GM18909 (cell line): Measurements from ENCODE around the gene TCF25.

Source experiments
- ATAC-seq: cut with Tn5 transposase; IDR thresholded peaks from one replicate; pipeline ENCODE4 v1.9.1; 2021; ENCODE audit warnings: mild to moderate bottlenecking; ENCODE audit not compliant: unreplicated experiment, poor library complexity

TCF25 gene

DNA sequence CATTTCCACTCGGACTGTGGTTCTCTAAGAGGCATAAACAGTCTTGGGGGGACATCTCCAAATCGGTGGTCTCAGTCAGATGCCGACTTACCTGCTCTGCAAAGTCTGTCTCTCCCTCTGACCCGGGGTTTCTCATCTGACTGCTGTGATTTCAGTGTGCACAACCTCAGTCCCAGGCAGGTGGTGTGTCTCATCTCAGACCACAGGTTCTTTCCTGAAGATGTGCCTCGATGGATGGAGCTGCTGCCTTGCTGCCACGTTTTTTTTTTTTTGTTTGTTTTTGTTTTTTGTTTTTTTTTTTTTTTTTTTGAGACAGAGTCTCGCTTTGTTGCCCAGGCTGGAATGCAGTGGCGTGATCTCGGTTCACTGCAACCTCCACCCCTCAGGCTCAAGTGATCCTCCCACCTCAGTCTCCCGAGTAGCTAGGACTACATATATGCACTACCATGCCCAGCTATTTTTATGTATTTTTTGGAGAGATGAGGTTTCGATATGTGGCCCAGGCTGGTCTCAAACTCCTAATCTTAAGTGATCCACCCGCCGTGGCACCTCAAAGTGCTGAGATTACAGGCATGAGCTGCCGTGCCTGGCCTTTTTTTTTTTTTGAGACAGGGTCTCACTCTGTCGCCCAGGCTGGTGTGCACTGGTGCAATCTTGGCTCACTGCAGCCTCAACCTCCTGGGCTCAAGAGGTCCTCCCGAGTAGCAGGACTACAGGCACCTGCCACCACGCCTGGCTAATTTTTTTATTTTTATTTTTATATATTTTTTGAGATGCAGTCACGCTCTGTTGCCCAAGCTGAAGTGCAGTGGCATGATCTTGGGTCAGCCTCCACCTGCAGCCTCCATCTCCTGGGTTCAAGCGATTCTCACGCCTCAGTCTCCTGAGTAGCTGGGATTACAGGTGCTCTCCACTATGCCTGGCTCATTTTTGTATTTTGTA lies 29.7 kb upstream of the TCF25 start:
- no peak for ATAC-seq

- ATAC-seq = no peak
Measured at GRCh38 chr16:89844739-89845339, 28.6 kb upstream of the TCF25 start.

DNA sequence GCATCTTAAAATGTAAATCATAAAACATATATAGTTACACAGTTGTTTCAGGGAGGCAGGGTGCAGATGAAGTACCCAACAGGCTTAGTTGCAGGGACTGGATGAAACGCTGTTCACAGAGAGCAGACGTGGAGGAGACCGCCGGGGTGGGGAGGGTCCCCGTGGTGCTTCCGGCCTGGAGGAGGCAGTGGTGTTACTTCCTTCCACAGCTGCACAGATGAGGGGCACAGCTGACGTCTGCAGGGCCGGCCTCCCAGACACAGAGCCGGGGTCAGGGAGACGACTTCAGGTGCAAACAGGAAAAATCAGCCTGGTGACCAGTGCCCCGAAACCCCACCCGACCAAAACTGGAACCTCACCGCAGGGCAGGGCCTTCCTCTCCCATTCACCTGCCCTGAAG lies 28.0 kb upstream of the TCF25 start:
- no peak for ATAC-seq

DNA sequence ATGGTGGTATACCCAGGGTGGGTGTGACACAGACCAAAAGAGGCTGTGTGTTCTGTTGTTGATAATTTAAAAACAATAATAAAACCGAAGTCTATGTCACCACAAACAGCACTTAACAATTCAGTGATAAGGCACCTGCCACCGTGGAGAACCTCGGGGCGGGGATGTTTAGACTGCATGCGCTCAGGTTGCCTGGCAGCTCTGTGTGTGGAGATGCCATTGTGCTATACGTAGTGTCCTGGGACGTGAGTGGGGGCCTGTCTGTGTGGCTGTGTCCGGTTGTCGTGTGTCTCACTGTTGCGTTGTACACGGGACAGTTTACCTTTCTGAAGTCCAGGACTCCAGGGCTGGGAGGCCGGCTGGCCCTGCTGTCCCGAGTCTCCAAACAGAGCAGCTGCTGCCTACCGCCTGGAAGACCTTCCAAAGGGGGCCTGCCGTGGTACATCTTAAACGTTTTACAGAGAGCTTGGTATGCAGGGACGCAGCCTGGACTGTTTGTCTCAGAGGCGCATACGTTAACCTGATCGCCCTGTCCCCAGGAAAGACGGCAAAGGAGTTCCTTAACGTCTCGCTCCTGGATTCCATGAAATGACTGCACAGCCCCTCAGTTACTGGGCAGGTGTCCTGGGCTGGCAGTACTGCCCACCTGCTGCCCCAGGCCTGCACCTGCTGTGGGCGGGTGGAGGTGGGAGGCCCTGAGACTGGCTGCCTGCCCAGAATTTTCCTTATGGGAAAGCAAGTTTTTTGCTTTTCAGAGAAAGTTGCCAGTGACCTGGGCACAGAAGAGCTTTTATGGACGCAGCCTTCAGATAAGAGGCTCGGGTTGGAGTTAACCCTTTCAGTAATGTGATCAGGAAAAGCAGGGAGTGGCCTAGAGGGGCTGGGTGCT lies 26.1 kb upstream of the TCF25 start:
- ATAC-seq = no peak

- ATAC-seq = no peak
Measured at GRCh38 chr16:89847940-89848297, 25.5 kb upstream of the TCF25 start.

GRCh38 chr16:89848974-89849373 lies 24.4 kb upstream of the TCF25 start:
- no peak for ATAC-seq

DNA sequence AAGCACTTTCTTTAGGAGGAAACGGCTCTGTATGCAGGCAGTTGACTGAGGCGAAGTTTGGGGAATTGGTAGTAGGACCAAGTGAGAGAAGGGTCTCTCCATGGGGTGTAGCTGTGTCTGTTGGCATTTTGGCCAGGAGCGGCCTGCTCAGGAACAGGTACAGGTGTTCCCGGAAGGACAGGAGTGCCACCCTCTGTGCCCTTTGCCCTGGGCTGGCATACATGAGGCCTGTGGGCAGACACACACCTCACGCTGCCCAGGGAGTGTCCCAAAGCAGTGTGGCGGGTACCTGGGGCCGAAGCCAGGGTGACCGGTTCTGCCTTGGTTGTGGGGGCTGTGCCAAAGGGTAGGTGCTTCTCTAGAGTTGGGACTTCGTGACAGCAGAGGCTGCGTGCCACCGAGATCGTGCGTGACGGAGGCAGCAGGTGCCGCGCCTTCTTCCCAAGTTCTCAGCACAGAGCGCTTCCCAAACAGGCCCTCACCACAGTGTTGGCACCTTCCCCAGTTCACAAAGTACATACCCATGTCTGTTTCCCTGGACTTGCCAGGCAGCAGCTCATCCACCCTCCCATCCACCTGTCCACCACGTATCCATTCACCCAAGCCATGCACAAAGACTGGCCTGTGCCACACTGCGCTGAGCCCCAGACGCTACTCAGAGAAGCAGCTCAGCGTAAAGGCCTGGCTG lies 19.9 kb upstream of the TCF25 start:
- no peak for ATAC-seq

DNA sequence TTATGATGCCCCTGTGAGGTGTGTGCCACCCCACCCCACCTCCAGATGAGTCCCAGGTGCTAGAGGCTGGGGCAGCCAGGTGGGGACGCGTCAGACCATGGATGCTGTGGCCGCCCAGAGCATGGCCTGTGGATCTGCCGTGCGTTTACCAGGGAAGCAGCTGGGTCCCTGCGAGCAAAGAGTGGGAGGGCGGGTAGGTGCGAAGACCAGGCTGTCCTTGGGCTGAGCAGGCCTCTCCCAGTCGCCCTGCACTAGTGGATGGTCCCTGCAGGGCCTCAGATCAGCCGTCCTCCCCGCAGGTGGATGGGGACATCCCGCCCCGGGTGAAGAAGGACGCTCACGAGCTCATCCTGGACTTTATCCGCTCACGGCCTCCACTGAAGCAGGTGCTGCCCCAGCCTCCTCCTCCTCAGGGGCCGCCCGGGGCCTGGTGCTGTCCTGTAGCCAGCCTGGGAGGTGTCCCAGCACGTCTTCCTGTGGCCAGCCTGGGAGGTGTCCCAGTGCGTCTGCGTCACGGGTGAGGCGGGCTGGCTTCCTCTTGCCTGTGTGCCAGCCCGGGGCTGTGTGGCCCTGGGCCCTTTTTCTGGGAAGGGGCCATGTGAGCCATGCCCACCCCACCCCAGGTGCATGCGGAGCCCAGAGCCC lies 18.0 kb upstream of the TCF25 start:
- ATAC-seq = no peak

DNA sequence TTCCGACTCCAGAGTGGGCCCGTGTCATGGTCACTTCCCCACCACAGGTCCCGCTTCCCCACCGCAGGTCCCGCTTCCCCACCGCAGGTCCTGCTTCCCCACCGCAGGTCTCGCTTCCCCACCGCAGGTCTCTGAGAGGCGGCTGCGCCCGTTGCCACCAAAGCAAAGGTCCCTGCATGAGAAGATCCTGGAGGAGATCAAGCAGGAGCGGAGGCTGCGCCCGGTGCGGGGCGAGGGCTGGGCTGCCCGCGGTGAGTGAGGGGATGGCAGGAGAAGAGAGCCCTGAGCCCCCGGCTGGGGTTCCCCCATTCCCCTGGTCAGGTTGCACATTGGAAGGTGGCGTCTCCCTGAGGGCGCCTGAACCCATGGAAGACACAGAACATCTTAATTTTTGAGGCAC lies 17.4 kb upstream of the TCF25 start:
- no peak for ATAC-seq

DNA sequence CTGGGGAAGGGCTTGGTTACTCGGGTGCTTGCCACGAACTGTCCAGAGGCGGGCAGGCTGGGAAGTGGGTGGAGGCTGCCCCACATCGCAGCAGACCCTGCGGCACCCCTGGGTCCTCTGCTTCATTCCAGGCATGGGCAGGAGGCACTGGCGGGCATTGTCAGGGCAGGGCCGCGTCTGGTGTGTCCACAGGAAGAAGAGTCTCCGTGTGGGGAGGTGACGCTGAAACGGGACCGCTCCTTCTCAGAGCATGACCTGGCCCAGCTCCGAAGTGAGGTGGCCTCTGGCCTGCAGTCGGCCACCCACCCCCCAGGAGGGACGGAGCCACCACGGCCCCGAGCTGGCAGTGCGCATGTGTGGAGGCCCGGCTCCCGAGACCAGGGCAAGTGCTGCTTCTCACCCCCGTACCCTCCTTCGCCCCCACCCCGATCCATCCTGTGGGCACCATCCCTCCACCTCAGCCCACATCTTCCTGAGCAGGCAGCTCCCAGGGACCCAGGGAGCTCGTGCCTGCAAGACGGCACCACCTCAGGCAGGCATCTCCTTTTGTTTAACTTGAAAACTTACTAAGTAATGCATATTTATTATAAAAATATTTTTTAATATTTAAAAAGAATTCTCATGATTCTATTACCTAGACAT lies 14.3 kb upstream of the TCF25 start:
- no peak for ATAC-seq

- ATAC-seq = no peak
Measured at GRCh38 chr16:89859615-89860007, 13.8 kb upstream of the TCF25 start.

DNA sequence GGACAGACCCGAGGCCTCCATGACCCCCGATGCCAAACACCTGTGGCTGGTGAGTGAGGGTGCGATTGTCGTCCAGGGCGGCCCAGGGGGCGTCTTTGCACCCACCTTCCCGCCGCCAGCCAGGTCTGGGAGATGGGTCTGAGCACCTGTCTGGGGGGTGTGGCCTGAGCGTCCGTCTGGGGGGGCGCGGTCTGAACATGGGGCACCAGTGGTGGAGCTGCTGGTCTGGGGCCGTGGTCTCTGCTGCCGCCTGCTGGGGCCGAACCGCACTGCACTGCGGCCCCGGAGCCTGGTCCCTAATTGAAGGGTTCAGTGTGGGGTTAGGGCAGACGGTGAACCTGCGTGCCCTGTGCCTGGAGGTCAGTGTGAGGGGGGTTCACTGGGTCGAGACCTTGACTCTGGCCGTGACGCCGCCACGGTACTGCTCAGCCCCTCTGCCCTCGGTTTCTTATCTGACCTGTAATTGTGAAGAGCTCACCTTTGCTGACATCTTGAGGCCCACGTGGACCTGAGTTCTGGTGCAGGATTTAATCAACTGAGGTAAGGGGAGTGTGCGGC lies 12.6 kb upstream of the TCF25 start:
- ATAC-seq = no peak

DNA sequence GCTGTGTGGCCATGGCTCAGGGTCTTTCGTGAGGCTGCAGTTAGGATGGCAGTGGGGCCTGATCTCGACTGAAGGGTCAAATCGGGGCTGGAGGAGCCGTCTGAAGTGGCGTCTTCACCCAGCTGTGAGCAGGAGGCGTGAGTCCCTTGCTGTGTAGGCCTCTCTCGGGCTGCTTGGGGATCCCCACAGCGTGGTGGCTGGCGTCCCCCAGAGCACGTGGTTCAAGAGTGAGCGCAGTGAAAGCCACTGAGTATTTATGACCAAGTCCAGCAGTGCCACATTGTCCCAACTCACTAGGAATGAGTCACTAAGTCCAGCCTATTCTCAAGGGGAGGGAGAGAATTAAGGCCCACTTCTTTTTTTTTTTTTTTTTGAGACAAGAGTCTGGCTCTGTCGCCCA lies 11.7 kb upstream of the TCF25 start:
- no peak for ATAC-seq

DNA sequence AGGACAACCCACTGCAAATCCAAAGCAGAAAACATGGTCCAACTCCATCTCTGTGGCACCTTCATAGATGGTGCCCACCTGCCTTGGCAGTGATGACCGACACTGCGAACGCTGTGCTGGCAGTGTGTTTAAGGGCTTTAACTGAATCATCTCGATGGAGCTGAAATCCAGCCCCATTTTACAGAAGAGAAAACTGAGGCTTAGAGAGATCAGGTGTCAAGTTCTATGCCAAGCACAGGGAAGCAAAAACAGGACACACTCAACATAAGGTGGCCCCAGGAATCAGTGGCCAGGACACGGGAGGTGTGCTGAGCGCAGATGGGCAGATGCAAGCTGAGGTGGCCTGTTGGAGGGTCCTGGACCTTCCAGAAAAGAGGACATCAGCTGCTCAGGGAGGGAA lies 10.7 kb upstream of the TCF25 start:
- no peak for ATAC-seq

DNA sequence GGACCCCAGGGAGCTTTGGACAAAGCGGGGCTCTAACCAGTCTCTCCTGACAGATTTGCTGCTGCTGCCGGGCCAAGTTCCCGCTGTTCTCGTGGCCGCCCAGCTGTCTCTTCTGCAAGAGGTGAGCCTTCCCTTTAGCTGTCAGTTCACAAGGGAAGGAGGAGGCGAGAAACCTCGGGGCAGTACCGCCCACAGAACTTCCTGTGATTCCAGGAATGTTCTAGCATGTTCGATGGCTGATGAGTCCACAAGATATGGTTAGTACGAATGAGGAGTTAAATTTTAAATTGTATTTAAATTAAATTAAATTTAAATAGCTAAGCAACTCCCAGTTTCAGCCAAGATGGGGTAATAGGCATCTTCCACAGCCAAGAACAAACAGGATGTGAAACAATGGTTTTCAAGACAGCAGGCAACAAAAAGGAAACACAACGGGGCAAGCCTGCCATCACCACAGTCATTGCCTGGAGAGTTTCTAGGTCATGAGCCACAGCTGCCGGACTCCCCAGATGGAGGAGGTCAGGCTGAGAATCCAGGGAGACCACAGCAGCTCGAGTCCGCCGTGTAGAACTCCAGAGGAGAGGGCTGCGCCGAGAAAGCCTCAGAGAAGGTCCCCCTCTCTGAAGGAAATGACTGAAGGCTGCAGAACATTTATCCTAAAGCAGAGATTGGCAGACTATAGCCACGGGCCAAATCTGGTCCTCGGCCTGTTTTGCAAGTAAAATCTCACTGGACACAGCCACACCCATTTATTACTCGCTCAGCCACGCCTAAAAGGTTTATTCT lies 9.5 kb upstream of the TCF25 start:
- peak; percentile 67 for ATAC-seq

GRCh38 chr16:89864527-89864820 lies 8.9 kb upstream of the TCF25 start:
- ATAC-seq = peak; percentile 10

- no peak for ATAC-seq
Measured at GRCh38 chr16:89867918-89868317, 5.5 kb upstream of the TCF25 start.

DNA sequence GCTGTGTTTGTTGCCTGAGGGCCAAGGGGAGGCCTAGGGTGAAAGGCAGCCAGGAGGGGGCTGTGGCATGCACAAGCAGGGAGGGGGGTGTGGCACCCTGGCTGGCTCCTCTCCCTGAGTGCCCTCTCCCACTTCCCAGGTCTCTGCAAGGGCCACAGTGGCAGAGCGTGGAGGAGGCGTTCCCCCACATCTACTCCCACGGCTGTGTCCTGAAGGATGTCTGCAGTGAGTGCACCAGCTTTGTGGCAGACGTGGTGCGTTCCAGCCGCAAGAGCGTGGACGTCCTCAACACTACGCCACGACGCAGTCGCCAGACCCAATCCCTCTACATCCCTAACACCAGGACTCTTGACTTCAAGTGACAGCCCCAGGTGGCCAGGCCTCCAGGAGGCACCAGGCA lies 3.5 kb upstream of the TCF25 start:
- ATAC-seq = no peak

DNA sequence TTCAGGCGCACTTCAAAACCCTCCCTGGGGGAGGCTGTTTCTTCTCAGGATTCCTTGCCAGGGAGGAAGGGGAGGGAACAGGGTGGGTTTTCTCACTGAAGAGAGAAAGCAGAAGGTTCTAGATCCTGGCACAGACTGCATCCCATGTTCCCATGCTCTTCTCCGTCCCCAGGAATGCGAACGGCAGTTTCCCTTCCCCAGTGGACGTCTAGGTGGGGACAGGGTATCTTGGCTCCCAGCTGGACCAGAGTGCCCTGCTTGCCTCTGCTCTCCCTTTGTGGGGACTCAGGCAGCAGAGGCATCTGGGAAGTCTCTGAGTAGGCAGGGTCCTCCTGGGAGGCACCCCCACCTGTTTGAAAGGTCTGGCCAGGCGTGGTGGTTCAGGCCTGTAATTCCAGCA lies 3.0 kb upstream of the TCF25 start:
- no peak for ATAC-seq
